OCI-M2 (cell line): Measurements from ENCODE around the gene PKN1.
"Not testable (repeated sequence)": the region's sequence is repeated elsewhere in the genome, so short reads cannot be mapped to it uniquely, and the experiment has no call there.

Experiments used
- DNase-seq: peaks from one replicate; lab custom pipeline; 2025; ENCODE audit not compliant: unreplicated experiment; lab: John Stamatoyannopoulos, UW

The PKN1 gene

DNA sequence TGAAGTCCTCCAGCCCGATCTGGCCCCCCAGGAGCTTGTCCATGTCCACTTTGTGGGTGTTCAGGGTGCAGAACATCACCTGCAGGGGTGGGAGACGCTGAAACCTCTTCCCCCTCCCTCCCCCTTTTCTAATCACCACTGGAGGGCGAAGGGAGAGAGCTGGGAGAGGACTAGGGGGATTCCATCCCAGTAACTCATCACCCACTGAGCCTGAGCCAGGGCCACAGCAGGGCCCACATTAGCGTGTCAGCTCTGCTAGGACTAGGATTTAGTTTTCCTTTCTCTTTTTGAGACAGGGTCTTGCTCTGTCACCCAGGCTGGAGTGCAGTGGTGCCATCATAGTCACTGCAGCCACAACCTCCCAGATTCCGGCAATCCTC lies 47.6 kb downstream of the PKN1 start:
- DNase-seq, result no peak

DNA sequence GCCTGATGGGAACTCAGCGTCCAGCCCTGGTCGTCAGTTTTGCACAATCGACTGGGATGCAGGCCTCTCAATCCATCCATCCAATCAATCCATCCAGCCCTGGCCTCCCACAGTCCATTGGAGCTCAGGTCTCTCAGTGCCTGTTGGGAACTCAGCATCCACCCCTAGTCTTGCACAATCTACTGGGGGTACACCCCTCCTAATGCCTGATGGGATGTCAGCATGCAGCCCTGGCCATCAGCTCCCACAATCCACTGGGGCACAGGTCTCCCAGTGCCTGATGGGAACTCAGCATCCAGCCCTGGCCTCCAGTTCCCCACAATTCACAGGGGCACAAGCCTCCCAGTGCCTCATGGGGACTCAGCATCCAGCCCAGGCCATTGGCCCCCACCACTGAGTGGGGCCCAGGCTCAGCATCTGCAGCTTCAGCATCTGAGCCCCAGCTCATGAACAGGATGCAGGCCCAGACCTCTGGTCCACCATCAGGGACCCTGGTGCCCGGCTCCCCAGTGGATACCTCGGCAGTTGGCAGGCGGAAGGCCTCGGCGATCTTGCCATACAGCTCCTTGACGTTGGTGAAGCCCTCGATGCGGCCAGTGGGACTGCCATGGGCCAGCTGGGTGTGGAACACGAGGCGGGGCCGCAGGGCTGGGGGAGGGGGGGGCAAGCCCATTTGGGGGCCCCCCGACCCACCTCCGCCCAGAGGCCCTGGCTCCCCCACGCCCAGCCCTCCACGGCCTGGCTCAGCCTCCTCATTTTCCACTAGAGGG lies 49.3 kb downstream of the PKN1 start:
- DNase-seq, result no peak

DNA sequence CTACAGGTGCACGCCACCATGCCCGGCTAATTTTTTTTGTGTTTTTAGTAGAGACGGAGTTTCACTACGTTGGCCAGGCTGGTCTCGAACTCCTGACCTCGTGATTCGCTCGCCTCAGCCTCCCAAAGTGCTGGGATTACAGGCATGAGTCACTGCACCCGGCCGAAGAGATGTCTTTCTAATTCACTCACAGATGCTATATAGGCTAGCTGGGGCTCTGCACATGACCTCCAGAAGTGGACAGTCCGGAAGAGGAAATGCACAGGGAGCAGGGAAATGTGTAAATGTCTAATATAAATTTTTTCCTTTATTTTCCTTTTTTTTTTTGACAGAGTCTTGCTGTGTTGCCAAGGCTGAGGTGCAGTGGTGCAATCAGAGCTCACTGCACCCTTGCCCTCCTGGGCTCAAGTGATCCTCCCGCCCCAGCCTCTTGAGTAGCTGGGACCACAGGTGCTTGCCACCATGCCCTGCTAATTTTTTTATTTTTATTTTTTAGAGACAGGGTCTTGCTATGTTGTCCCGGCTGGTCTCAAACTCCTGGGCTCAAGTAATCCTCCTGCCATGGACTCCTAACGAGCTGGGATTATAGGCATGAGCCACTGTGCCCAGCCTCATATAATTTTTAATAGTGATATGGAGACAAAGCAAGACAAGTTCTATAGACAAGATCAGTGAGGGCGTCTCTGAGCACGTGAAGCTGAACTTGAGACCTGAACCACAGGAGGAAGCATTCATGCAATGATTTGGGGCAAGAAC lies 54.4 kb downstream of the PKN1 start:
- DNase-seq, result no peak

DNA sequence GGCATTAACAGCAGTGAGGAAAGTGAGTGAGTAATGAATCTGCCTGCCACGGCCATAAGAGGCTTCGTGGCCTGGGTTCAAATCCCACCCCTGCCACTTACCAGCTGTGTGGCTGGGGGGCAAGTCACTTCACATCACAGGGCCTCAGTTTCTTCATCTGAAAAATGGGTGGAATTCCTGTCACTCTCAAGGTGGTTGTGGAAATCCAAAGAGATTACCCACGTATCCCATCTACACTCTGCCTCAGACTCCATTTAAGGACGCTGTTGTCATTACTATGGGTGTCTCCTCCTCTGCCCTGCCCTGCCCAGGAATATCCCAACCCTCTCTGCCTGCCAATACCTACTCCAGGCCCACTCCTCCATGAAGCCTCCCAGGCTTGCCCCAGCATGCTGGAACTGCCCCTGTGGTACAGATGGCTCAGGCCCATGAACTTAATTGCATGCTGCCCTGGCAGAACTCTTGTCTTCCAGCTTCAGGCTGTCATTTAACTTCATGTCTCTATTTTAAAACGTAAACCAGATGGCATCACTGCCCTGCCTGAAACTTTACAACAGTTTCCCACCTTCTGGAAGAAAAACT lies 59.7 kb downstream of the PKN1 start:
- no peak for DNase-seq

DNA sequence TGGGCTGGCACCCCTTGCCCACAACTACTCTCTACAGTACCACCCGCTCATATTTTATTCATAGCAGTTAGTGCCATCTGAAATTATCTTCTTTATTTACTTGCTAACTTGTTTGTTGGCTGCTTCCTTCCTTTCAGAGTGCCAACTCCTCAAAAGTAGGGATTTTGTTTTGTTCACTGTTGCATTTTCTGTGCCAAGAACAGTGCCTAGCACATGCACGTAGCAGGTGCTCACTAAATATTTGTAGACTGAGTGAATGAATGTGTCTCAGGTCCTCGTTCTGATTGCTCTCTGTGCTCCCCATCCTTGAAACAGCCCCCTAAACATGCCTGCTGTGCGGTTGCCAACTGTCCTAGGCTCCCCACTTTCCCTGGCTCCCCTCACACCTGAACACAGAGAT lies 61.3 kb downstream of the PKN1 start:
- no peak for DNase-seq

DNA sequence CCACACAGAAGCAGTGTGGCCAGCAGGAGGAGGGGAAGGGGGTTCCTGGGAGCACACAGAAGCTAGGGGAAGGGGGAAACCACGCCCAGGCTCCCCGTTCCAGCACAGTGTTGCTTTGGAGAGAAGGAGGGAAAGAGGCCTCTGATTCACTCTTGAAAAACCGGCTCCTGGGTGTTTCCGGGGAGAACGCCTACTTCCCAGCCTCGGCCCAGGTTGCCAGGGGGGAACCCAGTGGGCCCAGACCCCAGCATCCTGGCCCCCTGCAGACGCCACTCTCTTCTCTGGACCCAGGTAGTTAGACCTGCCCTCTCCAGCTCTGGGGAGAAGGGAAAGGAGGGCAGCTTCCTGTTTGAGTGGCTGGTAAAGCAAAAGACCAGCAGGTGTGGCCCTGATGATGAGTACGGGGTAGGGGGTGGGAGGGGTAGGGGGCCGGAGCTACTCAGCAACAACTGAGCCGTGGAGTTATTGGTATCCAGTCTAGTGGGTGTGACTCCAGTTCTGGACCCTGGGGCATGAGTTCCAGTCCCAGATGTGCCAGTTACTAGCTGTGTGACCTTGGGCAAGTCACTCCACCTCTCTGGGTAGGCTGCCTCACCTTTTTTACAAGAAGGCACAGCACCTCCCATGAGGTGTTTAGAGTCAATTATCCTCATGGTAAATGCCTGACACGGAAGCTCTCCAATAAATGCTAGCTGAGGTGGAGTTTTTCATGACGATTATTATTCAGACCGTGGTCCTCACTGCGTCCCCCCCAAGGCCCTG lies 62.0 kb downstream of the PKN1 start:
- DNase-seq, result no peak

DNA sequence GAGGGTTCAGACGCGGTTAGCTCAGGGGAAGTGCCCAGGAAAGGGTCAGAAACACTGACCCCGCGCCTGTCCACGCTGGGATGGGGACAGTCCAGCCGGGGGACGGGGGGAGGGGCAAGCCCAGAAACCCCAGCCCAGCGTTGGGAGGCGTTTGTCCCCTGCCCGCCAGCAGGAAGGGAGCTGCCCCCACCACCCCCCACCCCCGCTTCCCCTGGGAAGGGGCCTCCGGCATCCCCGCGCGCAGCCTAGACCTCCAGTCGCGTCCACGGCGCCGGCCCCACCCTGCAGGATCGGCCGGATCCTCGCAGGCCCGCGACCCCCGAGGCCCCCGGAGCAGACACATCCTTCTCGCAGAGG lies 62.5 kb downstream of the PKN1 start:
- DNase-seq, result no peak

DNA sequence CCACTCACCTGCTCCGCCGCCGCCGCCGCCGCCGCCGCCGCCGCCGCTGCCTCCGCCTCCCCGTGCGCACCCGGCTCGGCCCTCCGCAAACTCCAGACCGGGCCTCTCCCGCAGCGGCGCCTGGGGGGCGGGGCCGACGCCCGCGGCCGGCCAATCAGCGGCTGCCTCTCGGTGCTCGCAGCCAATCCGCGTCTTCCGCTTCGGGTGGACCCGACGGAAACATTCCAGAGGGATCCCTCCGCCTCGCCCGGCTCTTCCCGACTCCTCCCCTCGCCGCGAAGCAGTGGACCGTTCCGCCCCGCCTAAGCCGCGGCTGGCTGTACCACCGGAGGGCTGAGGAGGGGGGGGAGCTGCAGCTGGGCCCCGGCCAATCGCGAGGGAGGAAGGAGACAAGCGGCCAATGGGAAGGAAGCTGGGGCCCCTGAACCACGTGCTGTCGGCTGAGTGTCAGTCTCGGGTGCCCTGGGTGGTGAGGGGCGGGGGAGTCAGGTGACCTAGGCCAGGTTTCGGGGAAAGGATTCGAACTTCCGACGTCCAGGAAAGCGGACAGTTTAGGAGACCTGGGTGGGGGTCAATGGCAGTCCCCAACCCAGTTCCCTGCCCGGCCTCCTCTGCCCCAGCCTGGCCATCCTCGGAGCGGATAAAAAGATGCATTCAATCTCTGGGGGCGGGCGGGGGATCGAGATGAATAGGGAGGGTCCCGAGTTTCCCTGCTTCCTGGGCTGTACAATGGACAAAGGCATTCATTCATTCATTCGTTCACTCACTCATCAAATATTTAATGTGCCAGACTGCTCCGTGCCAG lies 63.1 kb downstream of the PKN1 start, which contains the start of gene GIPC1:
Gene GIPC1, minus strand, starts transcription at position 99 of the 805 bp plus-strand sequence. CDS start 13,151 bp downstream, outside the sequence.
- DNase-seq, result peak; percentile 94

DNA sequence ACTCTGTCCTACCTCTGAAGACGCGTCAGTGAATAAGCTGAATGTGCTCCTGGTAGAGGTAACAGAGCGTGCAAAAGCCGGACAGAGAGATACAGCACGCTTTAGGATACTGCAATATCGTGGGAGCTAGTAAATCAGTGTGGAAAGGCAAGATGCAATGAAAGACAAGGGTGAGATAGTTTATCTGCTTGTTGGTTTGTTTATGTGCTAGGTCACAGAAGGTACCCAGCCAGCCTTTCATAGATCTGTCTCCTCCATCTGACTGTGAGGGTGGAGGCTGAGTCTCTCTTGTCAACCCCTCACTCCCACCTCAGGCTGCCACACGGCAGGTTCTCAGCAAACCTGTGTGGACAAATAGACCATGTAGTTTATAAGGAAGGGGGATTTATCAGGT lies 63.7 kb downstream of the PKN1 start:
- DNase-seq, result no peak

DNA sequence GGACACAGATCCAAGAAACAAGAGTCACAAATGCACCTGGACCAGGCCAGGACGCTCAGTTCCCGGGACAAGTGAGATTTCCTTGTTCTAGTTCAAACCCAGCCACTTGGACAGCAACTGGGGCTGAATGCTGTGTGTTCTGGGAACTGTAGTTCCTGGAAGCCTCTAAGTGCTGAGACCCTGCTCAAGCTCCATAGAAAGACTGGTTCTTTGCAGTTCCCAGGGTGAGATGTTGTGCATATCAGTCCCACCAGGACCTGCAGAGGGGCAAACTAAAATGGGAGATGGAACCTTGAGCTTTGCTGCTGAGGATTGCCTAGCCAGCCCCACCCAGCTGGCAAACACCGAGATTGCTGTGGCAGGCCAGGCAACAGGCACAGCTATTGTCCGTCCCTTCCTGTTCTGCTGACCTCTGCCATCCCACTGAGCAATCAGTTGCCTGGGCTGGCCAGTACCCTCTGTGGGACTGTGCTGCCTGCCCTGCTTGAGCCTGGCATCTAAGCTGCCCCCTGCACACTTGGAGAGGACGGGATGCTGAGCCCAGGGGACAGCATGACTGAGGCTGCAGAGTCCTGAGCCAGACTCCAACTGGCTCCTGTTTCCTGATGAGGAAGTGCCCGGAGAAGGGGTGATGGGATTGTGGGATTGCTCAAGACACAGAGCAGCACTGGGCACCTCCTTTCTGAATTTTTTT lies 64.3 kb downstream of the PKN1 start:
- no peak for DNase-seq

DNA sequence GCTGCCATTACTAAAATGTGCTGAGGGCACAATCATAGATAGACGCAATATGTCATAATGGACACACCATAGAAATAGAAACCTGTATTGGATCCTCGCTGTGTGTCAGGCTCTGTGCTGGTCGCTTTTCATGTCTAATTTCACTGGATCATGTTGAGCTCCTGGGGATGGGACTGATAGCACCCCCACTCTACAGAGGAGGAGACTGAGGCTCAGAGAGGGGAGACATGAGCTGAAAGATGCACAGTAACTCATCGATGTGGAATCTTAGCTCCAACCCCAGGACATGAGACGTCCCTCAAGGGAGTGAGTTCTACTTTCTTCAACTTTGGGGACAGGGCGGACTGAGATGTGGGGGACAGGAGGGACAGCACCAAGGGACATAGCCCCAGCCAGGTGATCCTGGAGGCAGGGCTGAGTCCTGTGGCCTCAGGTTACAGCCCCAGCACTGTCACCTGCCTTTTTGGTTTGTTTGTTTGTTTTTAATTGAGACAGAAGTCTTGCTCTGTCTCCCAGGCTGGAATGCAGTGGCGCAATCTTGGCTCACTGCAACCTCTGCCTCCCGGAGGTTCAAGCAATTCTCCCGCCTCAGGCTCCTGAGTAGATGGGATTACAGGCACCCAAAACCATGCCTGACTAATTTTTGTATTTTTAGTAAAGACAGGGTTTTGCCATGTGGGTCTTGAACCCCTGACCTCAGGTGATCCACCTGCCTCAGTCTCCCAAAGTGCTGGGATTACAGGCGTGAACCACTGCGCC lies 69.4 kb downstream of the PKN1 start:
- no peak for DNase-seq

DNA sequence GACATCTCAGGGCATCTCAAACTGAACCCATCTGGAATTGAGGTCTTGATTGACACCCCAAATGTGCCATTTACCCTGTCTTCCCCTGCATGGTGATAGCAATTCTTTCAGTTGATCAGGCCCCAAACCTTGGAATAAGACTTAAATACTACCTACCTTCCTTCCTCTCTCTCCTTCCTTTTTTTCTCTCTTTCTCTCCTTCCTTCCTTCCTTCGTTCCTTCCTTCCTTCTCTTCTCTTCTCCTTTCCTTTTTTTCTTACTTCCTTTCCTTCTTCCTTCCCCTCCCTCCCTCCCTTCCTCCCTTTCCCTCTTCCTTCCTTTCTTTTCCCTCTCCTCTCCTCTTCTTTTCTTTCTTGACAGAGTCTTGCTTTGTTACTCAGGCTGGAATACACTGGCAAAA lies 70.2 kb downstream of the PKN1 start:
- DNase-seq, result no peak

DNA sequence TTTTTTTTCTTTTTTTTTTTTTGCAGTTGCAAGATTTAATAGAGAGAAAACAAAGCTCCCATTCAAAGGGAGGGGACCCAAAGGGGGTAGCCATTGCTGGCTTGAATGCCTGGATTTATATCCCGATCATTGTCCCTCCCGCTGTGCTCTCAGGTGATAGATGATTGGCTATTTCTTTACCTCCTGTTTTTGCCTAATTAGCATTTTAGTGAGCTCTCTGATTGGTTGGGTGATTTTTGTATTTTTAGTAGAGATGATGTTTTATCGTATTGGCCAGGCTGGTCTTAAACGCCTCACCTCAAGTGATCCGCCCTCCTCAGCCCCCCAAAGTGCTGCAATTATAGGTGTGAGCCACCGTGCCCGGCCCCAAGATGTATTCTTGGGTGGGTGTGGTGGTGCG lies 71.5 kb downstream of the PKN1 start:
- not testable (repeated sequence) for DNase-seq

DNA sequence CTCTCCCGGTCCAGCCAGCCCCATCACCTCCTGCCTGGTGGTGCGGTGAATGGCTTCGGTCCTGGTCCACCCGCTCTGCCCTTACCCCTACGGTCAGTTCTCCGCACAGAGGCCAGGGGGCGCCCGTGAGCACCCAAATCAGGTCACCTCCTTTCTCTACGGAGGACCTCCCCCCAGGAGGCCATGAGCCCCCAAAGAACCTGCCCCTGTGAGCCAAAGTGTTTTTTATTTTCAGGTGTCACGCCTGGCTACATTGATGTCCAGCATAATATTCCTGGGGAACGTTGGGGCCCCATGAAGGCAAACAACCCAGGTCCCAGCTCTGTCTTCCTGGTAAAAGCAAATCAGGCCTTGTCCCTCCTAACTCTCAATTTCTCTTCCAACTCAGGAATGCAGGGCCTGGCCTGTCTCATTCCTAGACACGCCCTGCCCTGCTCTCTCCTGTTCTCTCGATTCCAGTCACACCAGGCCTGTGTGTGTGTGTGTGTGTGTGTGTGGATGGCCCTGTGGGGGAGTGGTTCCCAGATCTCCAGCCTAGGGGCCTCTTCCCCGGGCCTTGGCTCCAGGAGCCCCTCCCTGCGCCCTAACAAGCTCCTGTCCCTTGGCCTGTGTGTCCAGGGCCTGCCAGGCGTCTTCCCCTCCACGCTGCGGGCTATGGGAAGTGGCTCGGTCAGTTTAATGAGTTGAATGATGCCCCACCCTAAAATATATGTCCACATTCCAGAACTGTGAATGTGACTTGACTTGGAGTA lies 72.6 kb downstream of the PKN1 start:
- no peak for DNase-seq

DNA sequence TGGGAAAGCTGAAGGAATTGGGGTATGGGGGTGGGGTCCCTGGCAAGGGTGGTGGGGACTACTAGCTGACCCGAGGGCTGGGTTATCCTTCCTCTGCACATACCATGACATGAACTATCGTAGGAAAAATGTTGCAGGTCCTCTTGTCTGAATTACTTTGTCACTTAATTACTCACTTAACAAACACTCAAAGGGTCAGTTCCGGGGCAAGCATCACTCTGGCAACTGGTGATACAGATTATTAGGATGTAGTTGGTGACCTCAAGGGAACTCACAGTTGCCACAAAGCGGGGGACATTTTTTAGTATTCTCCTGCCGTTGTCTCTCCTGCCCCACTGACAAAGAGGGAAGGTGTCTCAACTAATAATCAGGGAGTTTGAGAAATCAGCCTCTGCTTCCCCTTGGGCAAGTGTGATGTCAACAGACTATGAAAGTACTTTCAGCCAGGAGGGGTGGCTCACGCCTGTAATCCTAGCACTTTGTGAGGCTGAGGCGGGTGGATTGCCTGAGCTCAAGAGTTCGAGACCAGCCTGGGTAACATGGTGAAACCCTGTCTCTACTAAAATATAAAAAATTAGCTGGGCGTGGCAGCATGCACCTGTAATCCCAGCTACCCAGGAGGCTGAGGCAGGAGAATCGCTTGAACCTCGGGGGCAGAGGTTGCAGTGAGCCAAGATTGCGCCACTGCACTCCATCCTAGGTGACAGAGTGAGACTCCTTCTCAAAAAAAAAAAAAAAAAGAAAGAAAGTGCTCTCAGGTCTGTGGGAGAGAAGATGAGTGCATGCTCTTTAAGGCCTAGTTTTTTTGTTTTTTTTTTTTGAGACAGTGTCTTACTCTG lies 74.8 kb downstream of the PKN1 start:
- DNase-seq, result no peak

DNA sequence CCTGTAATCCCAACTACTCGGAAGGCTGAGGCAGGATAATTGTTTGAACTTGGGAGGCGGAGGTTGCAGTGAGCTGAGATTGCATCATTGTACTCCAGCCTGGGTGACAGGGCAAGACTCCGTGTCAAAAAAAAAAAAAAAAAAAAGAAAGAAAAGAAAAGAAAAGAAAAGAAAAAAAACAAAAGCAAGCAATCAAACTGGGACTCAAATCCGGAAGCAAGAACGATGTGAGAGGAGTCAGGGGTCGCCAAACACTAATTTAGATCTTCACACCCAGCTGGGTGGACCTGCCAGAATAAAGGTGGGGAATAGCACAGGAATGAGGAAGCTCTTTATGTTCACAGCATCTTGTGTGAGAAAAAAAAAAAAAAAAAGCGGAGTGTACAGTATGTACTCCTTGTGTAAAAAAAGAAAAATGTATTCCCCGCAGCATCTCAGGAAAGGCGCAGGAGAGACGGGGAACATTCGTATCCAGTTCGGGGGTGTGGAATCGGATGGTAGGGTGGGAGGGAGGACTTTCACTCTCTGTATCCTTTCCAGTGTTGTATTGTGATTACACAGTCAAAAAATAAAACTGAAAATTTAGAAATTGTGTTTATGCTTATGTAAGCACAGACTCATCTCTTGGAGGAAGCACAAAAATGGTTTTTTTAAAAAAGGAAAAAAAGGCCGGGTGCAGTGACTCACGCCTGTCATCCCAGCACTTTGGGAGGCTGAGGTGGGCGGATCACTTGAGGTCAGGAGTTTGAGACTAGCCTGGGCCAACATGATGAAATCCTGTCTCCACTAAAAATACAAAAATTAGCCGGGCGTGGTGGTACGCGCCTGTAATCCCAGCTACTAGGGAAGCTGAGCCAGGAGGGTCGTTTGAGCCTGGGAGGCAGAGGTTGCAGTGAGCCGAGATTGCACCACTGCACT lies 77.5 kb downstream of the PKN1 start:
- no peak for DNase-seq

DNA sequence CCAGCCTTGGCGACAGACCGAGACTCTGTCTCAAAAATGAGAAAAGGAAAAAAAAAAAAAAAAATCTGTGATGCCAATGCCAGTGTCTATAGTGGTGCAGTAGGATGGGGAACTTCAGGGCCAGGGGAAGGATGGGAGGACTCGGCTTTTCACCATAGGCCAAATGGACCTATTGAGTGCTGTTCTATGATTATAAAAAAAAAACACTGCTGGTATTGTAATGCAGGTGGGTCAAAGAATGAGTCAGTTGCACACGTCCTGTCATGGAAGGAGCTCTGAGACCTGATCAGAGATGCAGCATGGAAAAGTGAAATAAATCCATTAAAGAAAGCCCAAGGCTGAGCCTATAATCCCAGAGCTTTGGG lies 78.1 kb downstream of the PKN1 start:
- DNase-seq, result no peak
